ENCODE measurements around the gene ETF1.

ETF1 gene

GRCh38 chr5:138580001-138580400, 37.0 kb upstream of the ETF1 start:
- in situ Hi-C loops (cut with HindIII; ENCODE audit: low sequenced_read_pairs) = no loop called here
- no peak overlapping the region for H3K4me3 ChIP-seq (ENCODE audit: low read depth, low read length)
- no peak for TF ChIP-seq CTCF (IDR thresholded peaks at IDR 0.05; ENCODE audit: low read depth, low read length)
- DNase-seq (ENCODE audit: low read depth, low spot score) = no peak

GRCh38 chr5:138579517-138579863, 36.5 kb upstream of the ETF1 start:
- DNase-seq (ENCODE audit: low read depth, low spot score) = no peak
- in situ Hi-C loops (cut with HindIII; ENCODE audit: low sequenced_read_pairs) = no loop called here
- no peak for TF ChIP-seq CTCF (IDR thresholded peaks at IDR 0.05; ENCODE audit: low read depth, low read length)
- no peak overlapping the region for H3K4me3 ChIP-seq (ENCODE audit: low read depth, low read length)

- in situ Hi-C loops (cut with HindIII; ENCODE audit: low sequenced_read_pairs) = no loop called here
- no peak for TF ChIP-seq CTCF (IDR thresholded peaks at IDR 0.05; ENCODE audit: low read depth, low read length)
- H3K4me3 ChIP-seq (ENCODE audit: low read depth, low read length) = no peak overlapping the region
- no peak for DNase-seq (ENCODE audit: low read depth, low spot score)
Measured at GRCh38 chr5:138577452-138577851, 34.4 kb upstream of the ETF1 start.

GRCh38 chr5:138575194-138576015, 32.4 kb upstream of the ETF1 start, which contains the start of gene HSPA9:
Gene HSPA9, minus strand, starts transcription at chr5:138575401. Its CDS starts 83 bp downstream, at chr5:138575318.
- TF ChIP-seq CTCF (IDR thresholded peaks at IDR 0.05; ENCODE audit: low read depth, low read length) = no peak
- peak; percentile 100 for DNase-seq (ENCODE audit: low read depth, low spot score)
- peak within 1 kb of the TSS; percentile 96 for H3K4me3 ChIP-seq (ENCODE audit: low read depth, low read length)
- in situ Hi-C loops (cut with HindIII; ENCODE audit: low sequenced_read_pairs) = no loop called here

GRCh38 chr5:138574744-138575193, 31.7 kb upstream of the ETF1 start:
- peak overlapping the region; percentile 96 for H3K4me3 ChIP-seq (ENCODE audit: low read depth, low read length)
- in situ Hi-C loops (cut with HindIII; ENCODE audit: low sequenced_read_pairs) = no loop called here
- no peak for DNase-seq (ENCODE audit: low read depth, low spot score)
- no peak for TF ChIP-seq CTCF (IDR thresholded peaks at IDR 0.05; ENCODE audit: low read depth, low read length)

GRCh38 chr5:138573949-138574670, 31.1 kb upstream of the ETF1 start:
- in situ Hi-C loops (cut with HindIII; ENCODE audit: low sequenced_read_pairs) = no loop called here
- no peak for DNase-seq (ENCODE audit: low read depth, low spot score)
- TF ChIP-seq CTCF (IDR thresholded peaks at IDR 0.05; ENCODE audit: low read depth, low read length) = no peak
- peak overlapping the region; percentile 96 for H3K4me3 ChIP-seq (ENCODE audit: low read depth, low read length)
